Activated T-helper 2 cell treated with anti-CD3 and anti-CD28 coated beads, Interferon-gamma antibody, Interleukin-2, Interleukin-4, amounts not matched to agents 10 μg/mL and 5 μg/mL and 100 μg/mL, durations not matched to agents 14 hours and 24 hours and 36 hours (primary cell): ENCODE measurements around the gene ITGB5. TPM values are rescaled to one million over a fixed set of nuclear protein-coding genes. Genes with fewer than 3 reads are reported as not detected.

Experiments used
- DNase-seq: peaks from one replicate; pipeline ENCODE4 v3.0.0; 2021; ENCODE audit warnings: low spot score
- H3K27ac Mint-ChIP-seq: one replicate; pipeline ENCODE4 v1.8.0; 2021; ENCODE audit warnings: mixed read lengths
- H3K27me3 Mint-ChIP-seq: one replicate; pipeline ENCODE4 v1.8.0; 2021; ENCODE audit warnings: low read depth, mixed read lengths
- H3K36me3 Mint-ChIP-seq: one replicate; pipeline ENCODE4 v1.8.0; 2021; ENCODE audit warnings: low read depth, mixed read lengths
- H3K4me1 Mint-ChIP-seq: one replicate; pipeline ENCODE4 v1.8.0; 2021; ENCODE audit warnings: low read depth, mixed read lengths
- H3K4me3 Mint-ChIP-seq: one replicate; pipeline ENCODE4 v1.8.0; 2021; ENCODE audit warnings: low read depth, mild to moderate bottlenecking, moderate library complexity, mixed read lengths
- H3K9me3 Mint-ChIP-seq: one replicate; pipeline ENCODE4 v1.8.0; 2021; ENCODE audit warnings: mixed read lengths
- intact Hi-C: fragments of 100-400 bp; cut with micrococcal nuclease; formaldehyde crosslinking; loops from one replicate; pipeline ENCODE4 v1.15.1; 2023
- total RNA-seq: library from RNA; stranded (reverse); gene quantifications from 2 replicates; pipeline ENCODE4 v1.2.3, GENCODE V29; 2022

Gene ITGB5
- total RNA-seq, 1 donor from 2014 or later, result 4.3 TPM

DNA sequence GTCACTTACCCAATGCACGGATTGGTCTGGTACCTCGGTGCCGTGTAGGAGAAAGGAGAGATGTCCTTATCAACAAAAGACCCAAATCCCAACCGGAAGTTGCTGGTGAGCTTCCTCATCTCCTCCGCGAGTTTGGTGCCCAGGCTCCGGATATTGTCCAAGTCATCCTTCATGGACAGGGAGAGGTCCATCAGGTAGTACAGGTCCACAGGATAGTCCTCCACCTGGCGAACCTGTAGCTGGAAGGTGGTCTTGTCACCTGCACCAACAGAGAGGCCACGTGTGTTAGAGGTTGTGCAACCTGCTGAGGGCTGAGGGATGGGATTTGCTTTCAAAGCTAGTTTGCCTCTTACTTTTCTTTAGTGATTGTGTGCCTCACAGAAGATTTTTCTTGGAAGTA, 38.9 kb downstream of the ITGB5 start:
- H3K9me3 Mint-ChIP-seq, result no peaks in the 10 kb centered on the region
- no peak overlapping the region for H3K27ac Mint-ChIP-seq
- peaks cover 13% of the 10 kb centered on the region for H3K27me3 Mint-ChIP-seq
- no peak overlapping the region for H3K4me3 Mint-ChIP-seq
- H3K4me1 Mint-ChIP-seq, result no peaks in the 10 kb centered on the region
- intact Hi-C loops, result no loop called here
- H3K36me3 Mint-ChIP-seq, result no peaks in the 10 kb centered on the region
- no peak for DNase-seq

- H3K9me3 Mint-ChIP-seq, result no peaks in the 10 kb centered on the region
- intact Hi-C loops, result no loop called here
These were observed 39.3 kb downstream of the ITGB5 start for GRCh38 chr3:124847863-124848262.

DNA sequence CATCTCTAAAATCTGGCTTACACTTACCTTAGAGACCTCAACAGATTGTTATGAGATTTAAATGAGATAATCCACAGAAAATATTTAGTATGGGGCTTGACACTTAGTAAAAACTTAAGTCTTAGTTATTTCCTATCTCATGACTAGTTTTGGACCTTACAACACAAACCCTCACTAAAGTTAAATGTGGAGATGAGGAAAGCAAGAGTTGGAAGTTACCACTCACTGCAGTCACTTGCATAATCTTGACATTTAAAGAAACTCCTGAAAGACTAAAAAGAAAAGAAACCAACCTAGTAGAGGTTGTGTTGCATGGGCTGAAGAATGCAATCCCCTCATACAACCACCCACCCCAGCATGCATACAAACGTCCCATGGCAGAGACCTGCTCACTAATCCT, 40.1 kb downstream of the ITGB5 start:
- Mint-ChIP-seq H3K36me3 (no peaks in the 10 kb centered on the region), H3K4me1 (no peaks in the 10 kb centered on the region), H3K4me3 (no peak overlapping the region), H3K27me3 (peaks cover 15% of the 10 kb centered on the region), H3K9me3 (no peaks in the 10 kb centered on the region), H3K27ac (no peak overlapping the region)
- intact Hi-C loops, result no loop called here
- no peak for DNase-seq

More at GRCh38 chr3:124847863-124848262, 39.3 kb downstream of the ITGB5 start:
- no peak for DNase-seq
- Mint-ChIP-seq H3K27me3 (peaks cover 13% of the 10 kb centered on the region), H3K36me3 (no peaks in the 10 kb centered on the region), H3K4me1 (no peaks in the 10 kb centered on the region), H3K27ac (no peak overlapping the region), H3K4me3 (no peak overlapping the region)

- H3K4me3 Mint-ChIP-seq, result no peak overlapping the region
- H3K36me3 Mint-ChIP-seq, result no peaks in the 10 kb centered on the region
- intact Hi-C loops, result no loop called here
- no peak overlapping the region for H3K27ac Mint-ChIP-seq
- H3K27me3 Mint-ChIP-seq, result peaks cover 15% of the 10 kb centered on the region
- no peak for DNase-seq
- no peaks in the 10 kb centered on the region for H3K9me3 Mint-ChIP-seq
- no peaks in the 10 kb centered on the region for H3K4me1 Mint-ChIP-seq
These were observed 41.0 kb downstream of the ITGB5 start for GRCh38 chr3:124846189-124846588.

DNA sequence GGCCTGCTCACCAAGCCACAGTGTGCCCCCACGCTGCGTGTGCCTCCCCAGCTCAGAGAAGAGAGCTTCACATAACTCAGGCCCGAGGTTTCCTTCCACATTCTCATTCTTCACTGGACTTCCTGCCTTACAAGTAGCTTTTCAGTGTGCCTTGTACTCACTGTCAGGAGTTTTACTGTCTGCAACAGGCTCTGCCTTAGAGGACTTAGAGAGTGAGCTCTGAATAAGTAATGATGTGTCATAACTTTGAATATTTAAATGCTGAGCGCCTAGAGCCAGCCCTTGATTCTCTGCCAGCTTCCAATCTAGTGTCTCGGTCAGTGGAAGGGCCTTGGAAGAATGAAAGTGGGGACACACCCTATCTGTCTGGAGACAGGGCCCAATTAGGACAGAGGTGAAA, 41.8 kb downstream of the ITGB5 start:
- intact Hi-C loops, result no loop called here
- H3K36me3 Mint-ChIP-seq, result no peaks in the 10 kb centered on the region
- H3K27me3 Mint-ChIP-seq, result peaks cover 15% of the 10 kb centered on the region
- H3K27ac Mint-ChIP-seq, result no peak overlapping the region
- no peaks in the 10 kb centered on the region for H3K4me1 Mint-ChIP-seq
- no peaks in the 10 kb centered on the region for H3K9me3 Mint-ChIP-seq
- H3K4me3 Mint-ChIP-seq, result no peak overlapping the region
- no peak for DNase-seq

DNA sequence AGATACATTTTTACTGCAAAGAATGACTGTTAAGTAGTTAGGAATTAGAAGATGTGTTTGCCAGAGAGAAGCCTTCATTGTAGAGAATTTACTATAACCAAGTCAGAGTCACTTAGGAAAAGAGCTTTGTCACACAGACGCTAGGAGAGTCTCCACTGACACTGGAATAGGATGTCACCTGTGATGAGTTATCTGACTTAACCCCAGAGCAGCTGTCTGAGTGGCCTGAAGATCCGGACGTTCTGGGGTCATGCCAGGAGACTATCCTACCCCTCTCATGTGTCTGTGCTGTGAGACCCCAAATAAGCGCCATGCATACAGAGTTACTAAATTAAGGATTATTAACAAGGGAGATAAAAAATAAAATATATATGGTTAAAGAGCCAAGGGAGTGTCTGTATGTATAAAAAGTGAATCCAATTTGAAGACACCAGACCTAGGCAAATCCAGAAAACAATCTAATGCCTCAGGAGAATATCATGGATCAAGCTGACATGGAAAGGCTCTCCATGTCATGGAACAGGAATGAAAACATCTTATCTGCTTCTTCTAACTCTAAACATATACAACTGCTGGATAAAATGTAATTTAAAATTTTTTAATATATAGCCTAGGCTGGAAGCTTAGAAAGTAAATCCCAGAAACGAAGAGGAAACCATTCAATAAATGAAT, 43.5 kb downstream of the ITGB5 start:
- Mint-ChIP-seq H3K4me3 (no peak overlapping the region), H3K27ac (no peak overlapping the region), H3K4me1 (no peaks in the 10 kb centered on the region), H3K36me3 (no peaks in the 10 kb centered on the region), H3K9me3 (no peaks in the 10 kb centered on the region), H3K27me3 (peaks cover 15% of the 10 kb centered on the region)
- intact Hi-C loops, result no loop called here
- DNase-seq, result no peak

GRCh38 chr3:124843047-124843446, 44.1 kb downstream of the ITGB5 start:
- Mint-ChIP-seq H3K4me1 (no peaks in the 10 kb centered on the region), H3K9me3 (no peaks in the 10 kb centered on the region), H3K27ac (no peak overlapping the region), H3K27me3 (peaks cover 16% of the 10 kb centered on the region), H3K36me3 (no peaks in the 10 kb centered on the region), H3K4me3 (no peak overlapping the region)
- DNase-seq, result no peak
- intact Hi-C loops, result no loop called here

DNA sequence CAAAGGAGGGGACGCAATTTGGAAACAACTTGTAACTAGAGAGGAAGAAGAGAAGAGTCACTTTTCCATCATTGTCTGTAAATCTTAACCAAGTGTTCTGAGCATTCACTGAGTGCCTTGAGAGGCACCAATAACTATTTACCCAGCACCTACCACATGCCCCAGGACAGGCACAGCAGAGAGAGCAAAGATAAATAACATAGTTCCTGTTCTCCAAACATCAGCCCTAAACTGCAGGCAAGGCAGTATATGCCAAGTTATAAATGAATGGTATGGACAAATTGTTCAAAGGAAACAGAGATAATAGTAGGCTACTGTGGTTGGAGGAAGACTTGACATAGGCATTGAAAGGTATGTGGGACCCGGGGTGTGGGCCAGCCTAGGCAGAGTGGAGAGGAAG, 45.6 kb downstream of the ITGB5 start:
- intact Hi-C loops, result no loop called here
- no peak for DNase-seq

GRCh38 chr3:124840331-124840730, 46.8 kb downstream of the ITGB5 start:
- peaks cover 29% of the 10 kb centered on the region for H3K27me3 Mint-ChIP-seq
- no peak overlapping the region for H3K4me3 Mint-ChIP-seq
- H3K36me3 Mint-ChIP-seq, result no peaks in the 10 kb centered on the region
- peaks cover 4% of the 10 kb centered on the region for H3K4me1 Mint-ChIP-seq
- DNase-seq, result no peak
- no peaks in the 10 kb centered on the region for H3K9me3 Mint-ChIP-seq
- intact Hi-C loops, result no loop called here
- H3K27ac Mint-ChIP-seq, result no peak overlapping the region

More for the DNA sequence above, 45.6 kb downstream of the ITGB5 start:
- H3K4me1 Mint-ChIP-seq, result no peaks in the 10 kb centered on the region
- no peak overlapping the region for H3K4me3 Mint-ChIP-seq
- H3K9me3 Mint-ChIP-seq, result no peaks in the 10 kb centered on the region
- H3K27me3 Mint-ChIP-seq, result peaks cover 21% of the 10 kb centered on the region
- H3K36me3 Mint-ChIP-seq, result no peaks in the 10 kb centered on the region
- H3K27ac Mint-ChIP-seq, result no peak overlapping the region

GRCh38 chr3:124839896-124840295, 47.3 kb downstream of the ITGB5 start:
- H3K36me3 Mint-ChIP-seq, result no peaks in the 10 kb centered on the region
- H3K4me1 Mint-ChIP-seq, result peaks cover 9% of the 10 kb centered on the region
- no peak for DNase-seq
- H3K27ac Mint-ChIP-seq, result no peak overlapping the region
- peaks cover 33% of the 10 kb centered on the region for H3K27me3 Mint-ChIP-seq
- no peak overlapping the region for H3K4me3 Mint-ChIP-seq
- intact Hi-C loops, result no loop called here
- H3K9me3 Mint-ChIP-seq, result no peaks in the 10 kb centered on the region

DNA sequence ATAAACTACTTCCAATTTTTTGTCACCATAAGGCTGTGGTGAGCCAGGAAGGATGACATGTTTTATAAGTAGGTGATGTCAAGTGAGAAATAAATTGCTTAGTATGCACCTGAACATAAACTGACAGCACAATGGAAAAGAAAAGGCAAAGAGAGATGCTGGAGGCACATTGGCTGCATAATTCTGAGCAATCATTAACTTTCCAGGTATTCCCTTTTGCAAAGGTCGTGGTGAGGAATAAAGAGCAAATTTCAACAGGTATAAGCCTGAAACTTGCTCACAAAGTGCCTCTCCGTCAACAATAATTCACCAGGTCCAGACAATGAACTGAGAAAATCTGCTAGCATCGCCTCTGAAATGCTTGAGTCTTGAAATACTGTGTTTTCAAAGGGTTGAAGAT, 48.2 kb downstream of the ITGB5 start:
- Mint-ChIP-seq H3K36me3 (no peaks in the 10 kb centered on the region), H3K27me3 (peaks cover 38% of the 10 kb centered on the region), H3K4me3 (no peak overlapping the region), H3K4me1 (peaks cover 10% of the 10 kb centered on the region), H3K27ac (no peak overlapping the region), H3K9me3 (no peaks in the 10 kb centered on the region)
- DNase-seq, result no peak
- intact Hi-C loops, result no loop called here

- no peaks in the 10 kb centered on the region for H3K9me3 Mint-ChIP-seq
- H3K27ac Mint-ChIP-seq, result no peak overlapping the region
- no peak overlapping the region for H3K4me3 Mint-ChIP-seq
- H3K27me3 Mint-ChIP-seq, result peaks cover 37% of the 10 kb centered on the region
- intact Hi-C loops, result no loop called here
- no peak for DNase-seq
- H3K36me3 Mint-ChIP-seq, result no peaks in the 10 kb centered on the region
- peaks cover 10% of the 10 kb centered on the region for H3K4me1 Mint-ChIP-seq
These were observed 49.4 kb downstream of the ITGB5 start for GRCh38 chr3:124837730-124838186.

GRCh38 chr3:124837065-124837464, 50.1 kb downstream of the ITGB5 start:
- Mint-ChIP-seq H3K4me1 (peaks cover 10% of the 10 kb centered on the region), H3K27me3 (peaks cover 39% of the 10 kb centered on the region), H3K27ac (no peak overlapping the region), H3K4me3 (no peak overlapping the region), H3K36me3 (no peaks in the 10 kb centered on the region), H3K9me3 (no peaks in the 10 kb centered on the region)
- DNase-seq, result no peak
- intact Hi-C loops, result no loop called here

- H3K27me3 Mint-ChIP-seq, result peaks cover 39% of the 10 kb centered on the region
- no peak overlapping the region for H3K4me3 Mint-ChIP-seq
- H3K4me1 Mint-ChIP-seq, result peaks cover 10% of the 10 kb centered on the region
- no peak for DNase-seq
- no peaks in the 10 kb centered on the region for H3K36me3 Mint-ChIP-seq
- intact Hi-C loops, result no loop called here
- no peak overlapping the region for H3K27ac Mint-ChIP-seq
- no peaks in the 10 kb centered on the region for H3K9me3 Mint-ChIP-seq
These were observed 50.7 kb downstream of the ITGB5 start for GRCh38 chr3:124836448-124836847.
